HepG2 (cell line): ENCODE results near the gene NFAT5. TPM values are rescaled to one million over a fixed set of nuclear protein-coding genes. Genes with fewer than 3 reads are reported as not detected.
A peak's percentile ranks its signal among the peaks of the same experiment; 100 is the strongest.

Source experiments
- ATF7 ChIP-seq, 2 experiments: fragments of 450-650 bp in 1 of 2; sonication (generic) in 1 of 2; formaldehyde crosslinking in 1 of 2; IDR thresholded peaks; 2 replicates each; pipeline versions ENCODE4 v1.4.0 to v1.6.1; 2016 to 2020; ENCODE audit warnings: antibody characterized with exemption in 1 of 2, mild to moderate bottlenecking in 1 of 2, missing genetic modification reagents in 1 of 2
- CENPT ChIP-seq: sonication (generic); formaldehyde crosslinking; IDR thresholded peaks from 2 replicates; pipeline ENCODE4 v1.8.0; 2022; ENCODE audit warnings: low read depth, mild to moderate bottlenecking, moderate library complexity, missing genetic modification reagents
- HOXA7 ChIP-seq: sonication (generic); formaldehyde crosslinking; IDR thresholded peaks from 2 replicates; pipeline ENCODE4 v1.8.1; 2022; ENCODE audit warnings: mild to moderate bottlenecking, missing genetic modification reagents, moderate library complexity
- TAF1 ChIP-seq: sonication (generic); formaldehyde crosslinking; IDR thresholded peaks from 2 replicates; pipeline ENCODE4 v1.4.0; 2020; ENCODE audit warnings: missing genetic modification reagents
- ZNF160 ChIP-seq: sonication (generic); formaldehyde crosslinking; IDR thresholded peaks from 2 replicates; pipeline ENCODE4 v1.8.0; 2022; ENCODE audit warnings: mild to moderate bottlenecking, inconsistent platforms, missing genetic modification reagents
- ZNF24 ChIP-seq: fragments of 450-650 bp; IDR thresholded peaks from 2 replicates; pipeline ENCODE4 v1.6.1; 2017; ENCODE audit warnings: antibody characterized with exemption, mild to moderate bottlenecking
- ZNF501 ChIP-seq: sonication (generic); formaldehyde crosslinking; IDR thresholded peaks from 2 replicates; pipeline ENCODE4 v1.5.1; 2020; ENCODE audit warnings: mild to moderate bottlenecking, moderate library complexity, missing genetic modification reagents
- ZNF546 ChIP-seq: sonication (generic); formaldehyde crosslinking; conservative IDR thresholded peaks from 2 replicates; pipeline ENCODE4 v1.8.1; 2023; ENCODE audit warnings: mild to moderate bottlenecking, missing genetic modification reagents
- ZNF549 ChIP-seq: sonication (generic); formaldehyde crosslinking; IDR thresholded peaks from 2 replicates; pipeline ENCODE4 v1.5.0; 2020; ENCODE audit warnings: missing genetic modification reagents
- polyA plus RNA-seq, 8 experiments: library from polyadenylated mRNA; depleted of rRNA in 3 of 8; stranded (reverse) in 7 of 8; unstranded in 1 of 8; fragments of >200 nt; fragmentation: Illumina TruSeq in 4 of 8; extraction: Trizol in 4 of 8; gene quantifications; 2 replicates each; pipeline versions ENCODE4 v1.2.1 to v1.2.3, GENCODE V29; 2011 to 2016; ENCODE audit warnings: low read depth in 4 of 8, missing spikeins in 1 of 8, mixed read lengths in 1 of 8; ENCODE audit not compliant: insufficient read depth in 1 of 8
- total RNA-seq, 5 experiments: library from RNA; depleted of rRNA; stranded (reverse); fragments of >200 nt; fragmentation: Illumina TruSeq; extraction: Trizol; gene quantifications; 2 replicates each; pipeline ENCODE4 v1.2.3, GENCODE V29; 2016; ENCODE audit warnings: low read depth in 1 of 5
- TF ChIP-seq, protein P1 (sequence below): sonication (generic); formaldehyde crosslinking; conservative IDR thresholded peaks from 2 replicates; pipeline ENCODE4 v1.8.1; 2023; ENCODE audit warnings: missing genetic modification reagents
- TF ChIP-seq, protein P2 (sequence below): sonication (generic); formaldehyde crosslinking; IDR thresholded peaks from 2 replicates; pipeline ENCODE4 v1.5.1; 2020; ENCODE audit warnings: mild to moderate bottlenecking, missing genetic modification reagents, moderate library complexity
- TF ChIP-seq, protein P3 (sequence below): sonication (generic); formaldehyde crosslinking; IDR thresholded peaks from 2 replicates; pipeline ENCODE4 v1.4.0; 2020; ENCODE audit warnings: mild to moderate bottlenecking, missing genetic modification reagents
- TF ChIP-seq, protein P4 (sequence below): sonication (generic); formaldehyde crosslinking; conservative IDR thresholded peaks from 2 replicates; pipeline ENCODE4 v1.8.0; 2022; ENCODE audit warnings: low read depth, missing genetic modification reagents

Gene NFAT5
- total and polyA plus RNA-seq, 2 of the 13 experiments (the other 11 are each of a cell fraction or from before 2014, with no cell fraction given): 20.5 to 54.3 TPM

DNA sequence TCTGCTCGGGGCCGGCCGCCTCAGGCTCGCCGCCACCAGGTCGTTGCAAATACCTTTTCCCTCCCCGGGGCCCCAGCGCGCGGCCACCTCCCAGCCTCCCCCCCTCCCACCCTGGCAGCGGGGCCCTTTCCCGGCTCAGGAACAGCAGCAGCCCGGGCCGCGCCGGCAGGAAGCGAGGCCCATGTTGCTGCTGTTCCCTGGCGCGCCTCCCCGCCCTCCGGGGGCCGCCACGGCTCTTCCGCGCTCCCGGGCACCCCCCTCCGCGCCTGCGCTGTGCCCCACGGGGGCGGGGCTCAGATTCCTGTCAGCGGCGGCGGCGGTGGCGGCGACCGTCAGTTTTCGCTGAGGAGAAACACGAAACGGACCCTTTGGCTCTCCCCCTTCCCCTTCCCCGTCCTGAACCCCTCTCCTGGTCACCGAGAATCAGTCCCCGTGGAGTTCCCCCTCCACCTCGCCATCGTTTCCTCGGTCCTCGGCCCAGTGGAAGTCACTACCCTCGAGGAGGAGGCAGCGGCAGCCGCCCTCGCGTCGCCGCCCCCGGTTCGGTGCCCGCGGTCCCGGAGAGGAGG, at the start of gene NFAT5 (continued):
- TF ChIP-seq, protein P1, sequence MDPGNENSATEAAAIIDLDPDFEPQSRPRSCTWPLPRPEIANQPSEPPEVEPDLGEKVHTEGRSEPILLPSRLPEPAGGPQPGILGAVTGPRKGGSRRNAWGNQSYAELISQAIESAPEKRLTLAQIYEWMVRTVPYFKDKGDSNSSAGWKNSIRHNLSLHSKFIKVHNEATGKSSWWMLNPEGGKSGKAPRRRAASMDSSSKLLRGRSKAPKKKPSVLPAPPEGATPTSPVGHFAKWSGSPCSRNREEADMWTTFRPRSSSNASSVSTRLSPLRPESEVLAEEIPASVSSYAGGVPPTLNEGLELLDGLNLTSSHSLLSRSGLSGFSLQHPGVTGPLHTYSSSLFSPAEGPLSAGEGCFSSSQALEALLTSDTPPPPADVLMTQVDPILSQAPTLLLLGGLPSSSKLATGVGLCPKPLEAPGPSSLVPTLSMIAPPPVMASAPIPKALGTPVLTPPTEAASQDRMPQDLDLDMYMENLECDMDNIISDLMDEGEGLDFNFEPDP (CRISPR knock-in tag): no peak
- TF ChIP-seq, protein P2, sequence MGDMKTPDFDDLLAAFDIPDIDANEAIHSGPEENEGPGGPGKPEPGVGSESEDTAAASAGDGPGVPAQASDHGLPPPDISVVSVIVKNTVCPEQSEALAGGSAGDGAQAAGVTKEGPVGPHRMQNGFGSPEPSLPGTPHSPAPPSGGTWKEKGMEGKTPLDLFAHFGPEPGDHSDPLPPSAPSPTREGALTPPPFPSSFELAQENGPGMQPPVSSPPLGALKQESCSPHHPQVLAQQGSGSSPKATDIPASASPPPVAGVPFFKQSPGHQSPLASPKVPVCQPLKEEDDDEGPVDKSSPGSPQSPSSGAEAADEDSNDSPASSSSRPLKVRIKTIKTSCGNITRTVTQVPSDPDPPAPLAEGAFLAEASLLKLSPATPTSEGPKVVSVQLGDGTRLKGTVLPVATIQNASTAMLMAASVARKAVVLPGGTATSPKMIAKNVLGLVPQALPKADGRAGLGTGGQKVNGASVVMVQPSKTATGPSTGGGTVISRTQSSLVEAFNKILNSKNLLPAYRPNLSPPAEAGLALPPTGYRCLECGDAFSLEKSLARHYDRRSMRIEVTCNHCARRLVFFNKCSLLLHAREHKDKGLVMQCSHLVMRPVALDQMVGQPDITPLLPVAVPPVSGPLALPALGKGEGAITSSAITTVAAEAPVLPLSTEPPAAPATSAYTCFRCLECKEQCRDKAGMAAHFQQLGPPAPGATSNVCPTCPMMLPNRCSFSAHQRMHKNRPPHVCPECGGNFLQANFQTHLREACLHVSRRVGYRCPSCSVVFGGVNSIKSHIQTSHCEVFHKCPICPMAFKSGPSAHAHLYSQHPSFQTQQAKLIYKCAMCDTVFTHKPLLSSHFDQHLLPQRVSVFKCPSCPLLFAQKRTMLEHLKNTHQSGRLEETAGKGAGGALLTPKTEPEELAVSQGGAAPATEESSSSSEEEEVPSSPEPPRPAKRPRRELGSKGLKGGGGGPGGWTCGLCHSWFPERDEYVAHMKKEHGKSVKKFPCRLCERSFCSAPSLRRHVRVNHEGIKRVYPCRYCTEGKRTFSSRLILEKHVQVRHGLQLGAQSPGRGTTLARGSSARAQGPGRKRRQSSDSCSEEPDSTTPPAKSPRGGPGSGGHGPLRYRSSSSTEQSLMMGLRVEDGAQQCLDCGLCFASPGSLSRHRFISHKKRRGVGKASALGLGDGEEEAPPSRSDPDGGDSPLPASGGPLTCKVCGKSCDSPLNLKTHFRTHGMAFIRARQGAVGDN (CRISPR knock-in tag): peak; percentile 92
- TF ChIP-seq ZNF549: no peak
- TF ChIP-seq ATF7 (IDR thresholded peaks at IDR 0.05): no peak
- peak; percentile 72; the same call in 1 of the 2 replicates for TF ChIP-seq ATF7 (CRISPR knock-in tag; IDR thresholded peaks at IDR 0.05)
- TF ChIP-seq TAF1 (CRISPR knock-in tag): peak; percentile 91
- TF ChIP-seq ZNF160 (CRISPR knock-in tag): peak; percentile 97
- TF ChIP-seq, protein P3, sequence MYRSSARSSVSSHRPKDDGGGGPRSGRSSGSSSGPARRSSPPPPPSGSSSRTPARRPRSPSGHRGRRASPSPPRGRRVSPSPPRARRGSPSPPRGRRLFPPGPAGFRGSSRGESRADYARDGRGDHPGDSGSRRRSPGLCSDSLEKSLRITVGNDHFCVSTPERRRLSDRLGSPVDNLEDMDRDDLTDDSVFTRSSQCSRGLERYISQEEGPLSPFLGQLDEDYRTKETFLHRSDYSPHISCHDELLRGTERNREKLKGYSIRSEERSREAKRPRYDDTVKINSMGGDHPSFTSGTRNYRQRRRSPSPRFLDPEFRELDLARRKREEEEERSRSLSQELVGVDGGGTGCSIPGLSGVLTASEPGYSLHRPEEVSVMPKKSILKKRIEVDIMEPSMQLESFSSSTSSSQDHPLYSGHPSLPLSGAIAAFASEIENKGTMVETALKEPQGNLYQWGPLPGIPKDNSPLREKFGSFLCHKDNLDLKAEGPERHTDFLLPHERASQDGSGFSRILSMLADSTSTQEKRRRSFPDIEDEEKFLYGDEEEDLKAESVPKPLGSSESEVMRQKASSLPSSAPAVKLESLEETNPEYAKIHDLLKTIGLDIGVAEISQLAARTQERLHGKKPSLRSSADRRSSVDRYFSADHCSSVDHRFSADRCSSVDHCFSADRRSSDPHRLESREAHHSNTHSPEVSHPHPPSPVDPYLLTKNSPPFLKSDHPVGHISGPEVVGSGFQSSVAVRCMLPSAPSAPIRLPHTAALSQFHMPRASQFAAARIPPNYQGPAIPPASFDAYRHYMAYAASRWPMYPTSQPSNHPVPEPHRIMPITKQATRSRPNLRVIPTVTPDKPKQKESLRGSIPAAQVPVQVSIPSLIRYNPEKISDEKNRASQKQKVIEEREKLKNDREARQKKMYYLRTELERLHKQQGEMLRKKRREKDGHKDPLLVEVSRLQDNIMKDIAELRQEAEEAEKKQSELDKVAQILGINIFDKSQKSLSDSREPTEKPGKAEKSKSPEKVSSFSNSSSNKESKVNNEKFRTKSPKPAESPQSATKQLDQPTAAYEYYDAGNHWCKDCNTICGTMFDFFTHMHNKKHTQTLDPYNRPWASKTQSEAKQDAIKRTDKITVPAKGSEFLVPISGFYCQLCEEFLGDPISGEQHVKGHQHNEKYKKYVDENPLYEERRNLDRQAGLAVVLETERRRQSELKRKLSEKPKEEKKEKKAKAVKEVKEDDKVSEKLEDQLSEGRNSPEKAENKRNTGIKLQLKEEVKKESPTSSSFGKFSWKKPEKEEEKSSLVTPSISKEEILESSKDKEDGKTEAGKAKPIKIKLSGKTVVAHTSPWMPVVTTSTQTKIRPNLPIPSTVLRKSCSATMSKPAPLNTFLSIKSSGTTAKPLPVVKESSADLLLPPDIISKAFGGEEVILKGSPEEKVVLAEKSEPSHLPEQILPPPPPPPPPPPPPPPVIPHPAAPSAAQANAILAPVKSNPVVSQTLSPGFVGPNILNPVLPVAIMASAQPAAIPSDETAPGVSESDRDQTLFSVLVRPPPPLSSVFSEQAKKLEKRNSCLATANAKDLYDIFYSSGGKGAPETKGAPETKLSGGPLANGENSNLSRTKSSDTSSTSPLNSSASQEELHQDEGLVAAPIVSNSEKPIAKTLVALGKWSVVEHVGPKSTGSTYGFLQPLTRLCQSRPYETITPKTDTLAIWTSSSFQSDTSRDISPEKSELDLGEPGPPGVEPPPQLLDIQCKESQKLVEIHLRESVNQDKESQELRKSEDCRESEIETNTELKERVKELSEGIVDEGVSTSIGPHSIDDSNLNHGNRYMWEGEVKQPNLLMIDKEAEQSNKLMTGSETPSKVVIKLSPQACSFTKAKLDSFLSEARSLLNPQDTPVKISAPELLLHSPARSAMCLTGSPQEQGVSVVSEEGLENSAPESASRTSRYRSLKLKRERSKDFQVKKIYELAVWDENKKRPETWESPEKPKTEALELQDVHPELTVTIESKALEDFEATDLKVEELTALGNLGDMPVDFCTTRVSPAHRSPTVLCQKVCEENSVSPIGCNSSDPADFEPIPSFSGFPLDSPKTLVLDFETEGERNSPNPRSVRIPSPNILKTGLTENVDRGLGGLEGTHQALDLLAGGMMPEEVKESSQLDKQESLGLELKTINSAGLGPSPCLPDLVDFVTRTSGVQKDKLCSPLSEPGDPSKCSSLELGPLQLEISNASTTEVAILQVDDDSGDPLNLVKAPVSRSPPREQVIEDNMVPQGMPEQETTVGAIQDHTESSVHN: peak; percentile 86; the same call in 1 of the 2 replicates
- no peak for TF ChIP-seq ZNF24
- TF ChIP-seq ZNF501: peak; percentile 96
- TF ChIP-seq, protein P4, sequence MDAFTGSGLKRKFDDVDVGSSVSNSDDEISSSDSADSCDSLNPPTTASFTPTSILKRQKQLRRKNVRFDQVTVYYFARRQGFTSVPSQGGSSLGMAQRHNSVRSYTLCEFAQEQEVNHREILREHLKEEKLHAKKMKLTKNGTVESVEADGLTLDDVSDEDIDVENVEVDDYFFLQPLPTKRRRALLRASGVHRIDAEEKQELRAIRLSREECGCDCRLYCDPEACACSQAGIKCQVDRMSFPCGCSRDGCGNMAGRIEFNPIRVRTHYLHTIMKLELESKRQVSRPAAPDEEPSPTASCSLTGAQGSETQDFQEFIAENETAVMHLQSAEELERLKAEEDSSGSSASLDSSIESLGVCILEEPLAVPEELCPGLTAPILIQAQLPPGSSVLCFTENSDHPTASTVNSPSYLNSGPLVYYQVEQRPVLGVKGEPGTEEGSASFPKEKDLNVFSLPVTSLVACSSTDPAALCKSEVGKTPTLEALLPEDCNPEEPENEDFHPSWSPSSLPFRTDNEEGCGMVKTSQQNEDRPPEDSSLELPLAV (CRISPR knock-in tag): 0 out of 2 replicates have a peak, but pooled peaks have one; percentile 56
- no peak for TF ChIP-seq HOXA7 (CRISPR knock-in tag)
- TF ChIP-seq ZNF546 (CRISPR knock-in tag): peak; percentile 31; the same call in 1 of the 2 replicates
- 0 out of 2 replicates have a peak, but pooled peaks have one; percentile 28 for TF ChIP-seq CENPT (CRISPR knock-in tag)
